Natural killer cell (primary cell): ENCODE results near the gene NUP88. TPM values are rescaled to one million over a fixed set of nuclear protein-coding genes. Genes with fewer than 3 reads are reported as not detected.

ENCODE experiments used
- ATAC-seq, 3 donors: fragments of 150-1000 bp in 2 of 3; fragments of 200-7000 bp in 1 of 3; cut with Tn5 transposase; 1 replicate in 1 of 3; 2 replicates in 2 of 3; pipeline ENCODE4 v1.10.0; 2021; ENCODE audit warnings: mild to moderate bottlenecking in 2 of 3, moderate library complexity in 2 of 3
- DNase-seq, 2 donors: peaks; one replicate each; pipeline versions ENCODE4 v3.0.0 to v3.0.0-alpha.2; 2013 to 2021; ENCODE audit warnings: mixed read lengths in 1 of 2
- H3K27ac ChIP-seq: one replicate; pipeline ENCODE4 v1.5.1; 2013; ENCODE audit warnings: mild to moderate bottlenecking, low read length
- H3K27me3 ChIP-seq: one replicate; pipeline ENCODE4 v1.6.1; 2013; ENCODE audit warnings: low read length; ENCODE audit not compliant: control insufficient read depth, insufficient read depth
- H3K36me3 ChIP-seq: one replicate; pipeline ENCODE4 v1.6.1; 2013; ENCODE audit warnings: low read length; ENCODE audit not compliant: control insufficient read depth, insufficient read depth
- H3K4me1 ChIP-seq: one replicate; pipeline ENCODE4 v1.6.1; 2013; ENCODE audit warnings: low read length; ENCODE audit not compliant: control insufficient read depth, insufficient read depth
- H3K4me3 ChIP-seq: one replicate; pipeline ENCODE4 v1.5.1; 2013; ENCODE audit warnings: low read length
- H3K9me3 ChIP-seq: one replicate; pipeline ENCODE4 v1.6.1; 2013; ENCODE audit warnings: low read length; ENCODE audit not compliant: control insufficient read depth, insufficient read depth
- H3K27ac Mint-ChIP-seq, 2 donors: one replicate each; pipeline ENCODE4 v1.8.0; 2022; ENCODE audit warnings: mild to moderate bottlenecking in 2 of 2, mixed read lengths in 2 of 2, moderate library complexity in 1 of 2
- H3K27me3 Mint-ChIP-seq, 2 donors: one replicate each; pipeline ENCODE4 v1.8.0; 2022; ENCODE audit warnings: low read depth in 2 of 2, mixed read lengths in 2 of 2
- H3K36me3 Mint-ChIP-seq: one replicate; pipeline ENCODE4 v1.8.0; 2022; ENCODE audit warnings: mixed read lengths
- H3K4me1 Mint-ChIP-seq, 2 donors: one replicate each; pipeline ENCODE4 v1.8.0; 2022; ENCODE audit warnings: mixed read lengths in 2 of 2
- H3K4me3 Mint-ChIP-seq: one replicate; pipeline ENCODE4 v1.8.0; 2022; ENCODE audit warnings: mild to moderate bottlenecking, moderate library complexity, mixed read lengths
- H3K9me3 Mint-ChIP-seq, 2 donors: one replicate each; pipeline ENCODE4 v1.8.0; 2022; ENCODE audit warnings: mixed read lengths in 2 of 2
- WGBS: methylation state at CpG from one replicate; pipeline ENCODE4 v1.1.7; 2013; ENCODE audit warnings: missing lambda C conversion rate; ENCODE audit not compliant: insufficient coverage; 5-methylcytosine and 5-hydroxymethylcytosine counted together
- intact Hi-C: fragments of 100-400 bp; cut with micrococcal nuclease; formaldehyde crosslinking; loops from one replicate; pipeline ENCODE4 v1.14.2; 2022
- total RNA-seq, 4 donors: library from RNA; stranded (reverse); fragments of 120-200 nt in 1 of 4; gene quantifications; one replicate each; pipeline versions ENCODE4 v1.2.3 to v1.2.4, GENCODE V29; 2013 to 2022
- TF ChIP-seq, protein P1 (sequence below): fragments of 200-600 bp; IDR thresholded peaks from one replicate; pipeline ENCODE4 v1.8.0; 2022; ENCODE audit warnings: antibody characterized with exemption

The NUP88 gene
- total RNA-seq, 3 donors from 2014 or later (not counting 1 experiment from before 2014, with no cell fraction given), result 112 to 136 (median 125) TPM

- Histone ChIP-seq H3K27me3 (no peaks in the 10 kb centered on the region), H3K4me3 (no peak overlapping the region), H3K36me3 (no peaks in the 10 kb centered on the region), H3K4me1 (peaks cover 22% of the 10 kb centered on the region), H3K9me3 (no peaks in the 10 kb centered on the region), H3K27ac (no peak overlapping the region)
- Mint-ChIP-seq H3K4me3 (no peak overlapping the region), H3K9me3 (no peaks in the 10 kb centered on the region), H3K4me1 (peaks cover 30 to 38% of the 10 kb centered on the region in 2 donors), H3K27me3 (no peaks in the 10 kb centered on the region), H3K27ac (peak overlapping the region in 1 of 2 donors; percentile 33), H3K36me3 (no peaks in the 10 kb centered on the region)
- DNase-seq, result no peak
- intact Hi-C loops, result no loop called here
- WGBS, result 93% methylated on average over 3 of the region's 4 CpGs
- no peak for ATAC-seq
- TF ChIP-seq, protein P1, sequence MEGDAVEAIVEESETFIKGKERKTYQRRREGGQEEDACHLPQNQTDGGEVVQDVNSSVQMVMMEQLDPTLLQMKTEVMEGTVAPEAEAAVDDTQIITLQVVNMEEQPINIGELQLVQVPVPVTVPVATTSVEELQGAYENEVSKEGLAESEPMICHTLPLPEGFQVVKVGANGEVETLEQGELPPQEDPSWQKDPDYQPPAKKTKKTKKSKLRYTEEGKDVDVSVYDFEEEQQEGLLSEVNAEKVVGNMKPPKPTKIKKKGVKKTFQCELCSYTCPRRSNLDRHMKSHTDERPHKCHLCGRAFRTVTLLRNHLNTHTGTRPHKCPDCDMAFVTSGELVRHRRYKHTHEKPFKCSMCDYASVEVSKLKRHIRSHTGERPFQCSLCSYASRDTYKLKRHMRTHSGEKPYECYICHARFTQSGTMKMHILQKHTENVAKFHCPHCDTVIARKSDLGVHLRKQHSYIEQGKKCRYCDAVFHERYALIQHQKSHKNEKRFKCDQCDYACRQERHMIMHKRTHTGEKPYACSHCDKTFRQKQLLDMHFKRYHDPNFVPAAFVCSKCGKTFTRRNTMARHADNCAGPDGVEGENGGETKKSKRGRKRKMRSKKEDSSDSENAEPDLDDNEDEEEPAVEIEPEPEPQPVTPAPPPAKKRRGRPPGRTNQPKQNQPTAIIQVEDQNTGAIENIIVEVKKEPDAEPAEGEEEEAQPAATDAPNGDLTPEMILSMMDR, result no peak
Measured at GRCh38 chr17:5466295-5466694, 46.8 kb upstream of the NUP88 start.

- Histone ChIP-seq H3K4me1 (peaks cover 22% of the 10 kb centered on the region), H3K4me3 (no peak overlapping the region), H3K27ac (no peak overlapping the region), H3K36me3 (peaks cover 3% of the 10 kb centered on the region), H3K9me3 (no peaks in the 10 kb centered on the region), H3K27me3 (no peaks in the 10 kb centered on the region)
- no peaks in the 10 kb centered on the region for H3K9me3 Mint-ChIP-seq
- H3K36me3 Mint-ChIP-seq, result no peaks in the 10 kb centered on the region
- H3K4me1 Mint-ChIP-seq, result peaks cover 30 to 38% of the 10 kb centered on the region in 2 donors
- H3K4me3 Mint-ChIP-seq, result no peak overlapping the region
- H3K27me3 Mint-ChIP-seq, result no peaks in the 10 kb centered on the region
- ATAC-seq (no peak), DNase-seq (no peak)
- TF ChIP-seq, protein P1, result no peak
- intact Hi-C loops, result no loop called here
- peak overlapping the region in 1 of 2 donors; percentile 2 for H3K27ac Mint-ChIP-seq
- 93% methylated on average over 9 of the region's 10 CpGs for WGBS
Measured at GRCh38 chr17:5464717-5465507, 45.5 kb upstream of the NUP88 start.

- 94% methylated on average over 8 of the region's 8 CpGs for WGBS
- no peak overlapping the region for H3K4me3 Mint-ChIP-seq
- no peaks in the 10 kb centered on the region for H3K4me1 Mint-ChIP-seq
- ATAC-seq (no peak), DNase-seq (no peak)
- H3K27me3 Mint-ChIP-seq, result no peaks in the 10 kb centered on the region
- peaks cover 7% of the 10 kb centered on the region for H3K36me3 Mint-ChIP-seq
- no peaks in the 10 kb centered on the region for H3K9me3 Mint-ChIP-seq
- TF ChIP-seq, protein P1, result no peak
- Histone ChIP-seq H3K27me3 (no peaks in the 10 kb centered on the region), H3K36me3 (peaks cover 54% of the 10 kb centered on the region), H3K27ac (no peak overlapping the region), H3K4me1 (no peaks in the 10 kb centered on the region), H3K4me3 (no peak overlapping the region), H3K9me3 (no peaks in the 10 kb centered on the region)
- H3K27ac Mint-ChIP-seq, result no peak overlapping the region
- intact Hi-C loops, result no loop called here
Measured at GRCh38 chr17:5446786-5447185, 27.3 kb upstream of the NUP88 start.
